GM19397 (cell line): ENCODE measurements around the gene GTPBP3.

ENCODE experiments used
- ATAC-seq: cut with Tn5 transposase; IDR thresholded peaks from one replicate; pipeline ENCODE4 v1.9.1; 2021; ENCODE audit warnings: mild to moderate bottlenecking, moderate library complexity; ENCODE audit not compliant: unreplicated experiment

The GTPBP3 gene

GRCh38 chr19:17309198-17309964, 28.0 kb upstream of the GTPBP3 start, which contains the start of gene DDA1:
DDA1 (plus strand) TSS chr19:17309563; CDS start chr19:17309655, 92 bp downstream.
- ATAC-seq = peak; percentile 44

- ATAC-seq = no peak
Observed at GRCh38 chr19:17309965-17310461, 27.3 kb upstream of the GTPBP3 start.

GRCh38 chr19:17311455-17312188, 25.7 kb upstream of the GTPBP3 start:
- ATAC-seq = no peak

GRCh38 chr19:17312189-17313113, 24.9 kb upstream of the GTPBP3 start:
- no peak for ATAC-seq

- ATAC-seq = no peak
Observed at GRCh38 chr19:17314007-17314593, 23.3 kb upstream of the GTPBP3 start.

- no peak for ATAC-seq
Observed at GRCh38 chr19:17318966-17319365, 18.4 kb upstream of the GTPBP3 start.

- no peak for ATAC-seq
Observed at GRCh38 chr19:17319473-17320238, 17.7 kb upstream of the GTPBP3 start.

- no peak for ATAC-seq
Observed at GRCh38 chr19:17320435-17320834, 16.9 kb upstream of the GTPBP3 start.

- ATAC-seq = no peak
Observed at GRCh38 chr19:17321655-17322489, 15.5 kb upstream of the GTPBP3 start.

- ATAC-seq = no peak
Observed at GRCh38 chr19:17322854-17323253, 14.5 kb upstream of the GTPBP3 start.

GRCh38 chr19:17323300-17323963, 13.9 kb upstream of the GTPBP3 start:
- no peak for ATAC-seq

- ATAC-seq = no peak
Observed at GRCh38 chr19:17323964-17324332, 13.4 kb upstream of the GTPBP3 start.

- ATAC-seq = no peak
Observed at GRCh38 chr19:17324357-17325114, 12.8 kb upstream of the GTPBP3 start.

GRCh38 chr19:17325133-17325532, 12.2 kb upstream of the GTPBP3 start:
- no peak for ATAC-seq

GRCh38 chr19:17325881-17326594, 11.3 kb upstream of the GTPBP3 start:
- ATAC-seq = no peak

GRCh38 chr19:17326595-17326966, 10.8 kb upstream of the GTPBP3 start:
- ATAC-seq = no peak

GRCh38 chr19:17327068-17327653, 10.2 kb upstream of the GTPBP3 start:
- no peak for ATAC-seq
